OCI-LY1 (cell line): ENCODE measurements around the gene AP5S1.

ENCODE experiments used
- H2AFZ ChIP-seq: fragments of 200-600 bp; sonication (generic), shearing (Covaris generic); 2 replicates; pipeline ENCODE4 v1.6.0; 2014; ENCODE audit warnings: antibody characterized with exemption, mild to moderate bottlenecking, low read length
- H3F3A ChIP-seq: fragments of 200-600 bp; sonication (generic), shearing (Covaris generic); 2 replicates; pipeline ENCODE4 v1.6.0; 2014; ENCODE audit warnings: mild to moderate bottlenecking, antibody characterized with exemption, low read length, moderate library complexity; ENCODE audit not compliant: insufficient read depth
- H3K27ac ChIP-seq: fragments of 200-600 bp; sonication (generic); 2 replicates; pipeline ENCODE4 v1.5.1; 2014; ENCODE audit warnings: low read length, mixed run types, mild to moderate bottlenecking, low read depth; ENCODE audit not compliant: poor library complexity, severe bottlenecking
- H3K27me3 ChIP-seq: fragments of 200-600 bp; sonication (generic); 2 replicates; pipeline ENCODE4 v1.6.0; 2014; ENCODE audit warnings: antibody characterized with exemption, mild to moderate bottlenecking, low read length, moderate library complexity; ENCODE audit not compliant: insufficient read depth
- H3K36me3 ChIP-seq: fragments of 200-600 bp; sonication (generic); 2 replicates; pipeline ENCODE4 v1.6.1; 2014; ENCODE audit warnings: mild to moderate bottlenecking, antibody characterized with exemption, low read length, moderate library complexity, mixed read lengths; ENCODE audit not compliant: insufficient read depth
- H3K4me1 ChIP-seq: fragments of 200-600 bp; sonication (generic); 2 replicates; pipeline ENCODE4 v1.5.1; 2014; ENCODE audit warnings: mild to moderate bottlenecking, low read length, moderate library complexity; ENCODE audit not compliant: insufficient read depth, severe bottlenecking
- H3K4me2 ChIP-seq: fragments of 200-600 bp; sonication (generic), shearing (Covaris generic); 2 replicates; pipeline ENCODE4 v1.6.1; 2014; ENCODE audit warnings: low read length
- H3K4me3 ChIP-seq: fragments of 200-600 bp; sonication (generic); 2 replicates; pipeline ENCODE4 v1.5.1; 2014; ENCODE audit warnings: low read length, low read depth, mild to moderate bottlenecking, mixed read lengths; ENCODE audit not compliant: poor library complexity, severe bottlenecking
- H3K79me2 ChIP-seq: fragments of 200-600 bp; shearing (Covaris generic); 2 replicates; pipeline ENCODE4 v1.6.1; 2016; ENCODE audit warnings: mixed run types, low read length, mixed read lengths; ENCODE audit not compliant: insufficient read depth
- H3K9ac ChIP-seq: fragments of 200-600 bp; sonication (generic), shearing (Covaris generic); 2 replicates; pipeline ENCODE4 v1.6.1; 2014; ENCODE audit warnings: mild to moderate bottlenecking, low read length, mixed read lengths
- H3K9me2 ChIP-seq: fragments of 200-600 bp; sonication (generic), shearing (Covaris generic); 2 replicates; pipeline ENCODE4 v1.6.1; 2014; ENCODE audit warnings: low read depth, mild to moderate bottlenecking, low read length, mixed read lengths
- H3K9me3 ChIP-seq: fragments of 200-600 bp; shearing (Covaris generic); 2 replicates; pipeline ENCODE4 v1.6.1; 2014; ENCODE audit warnings: low read length, mixed read lengths
- H4K20me1 ChIP-seq: fragments of 200-600 bp; sonication (generic), shearing (Covaris generic); 2 replicates; pipeline ENCODE4 v1.6.0; 2016; ENCODE audit warnings: mild to moderate bottlenecking, low read length; ENCODE audit not compliant: insufficient read depth
- EZH2 ChIP-seq: fragments of 200-600 bp; sonication (generic), shearing (Covaris generic); IDR thresholded peaks from 2 replicates; pipeline ENCODE4 v1.8.0; 2017; ENCODE audit warnings: borderline replicate concordance, mixed run types, mild to moderate bottlenecking, antibody characterized with exemption, low read length, moderate library complexity, mixed read lengths
- TF ChIP-seq, protein P1 (sequence below): fragments of 200-600 bp; sonication (generic), shearing (Covaris generic); IDR thresholded peaks from 2 replicates; pipeline ENCODE4 v1.5.1; 2017; ENCODE audit warnings: mild to moderate bottlenecking, antibody characterized with exemption, low read length, moderate library complexity, mixed read lengths

The AP5S1 gene

GRCh38 chr20:3819411-3820047 lies 818 bp upstream of the AP5S1 start:
- Histone ChIP-seq H3K9me3 (no peaks in the 10 kb centered on the region), H4K20me1 (no peaks in the 10 kb centered on the region), H3K4me3 (peak overlapping the region; percentile 62), H3K9me2 (no peaks in the 10 kb centered on the region), H3K79me2 (no peaks in the 10 kb centered on the region), H3K27ac (peak overlapping the region; percentile 76), H2AFZ (peak overlapping the region; percentile 96; the same call in 1 of the 2 replicates), H3F3A (no peaks in the 10 kb centered on the region), H3K36me3 (peaks cover 16% of the 10 kb centered on the region; the same call in 1 of the 2 replicates), H3K4me2 (peak overlapping the region; percentile 59), H3K4me1 (peaks cover 27% of the 10 kb centered on the region), H3K27me3 (no peaks in the 10 kb centered on the region), H3K9ac (peak overlapping the region; percentile 72)
- TF ChIP-seq, protein P1, sequence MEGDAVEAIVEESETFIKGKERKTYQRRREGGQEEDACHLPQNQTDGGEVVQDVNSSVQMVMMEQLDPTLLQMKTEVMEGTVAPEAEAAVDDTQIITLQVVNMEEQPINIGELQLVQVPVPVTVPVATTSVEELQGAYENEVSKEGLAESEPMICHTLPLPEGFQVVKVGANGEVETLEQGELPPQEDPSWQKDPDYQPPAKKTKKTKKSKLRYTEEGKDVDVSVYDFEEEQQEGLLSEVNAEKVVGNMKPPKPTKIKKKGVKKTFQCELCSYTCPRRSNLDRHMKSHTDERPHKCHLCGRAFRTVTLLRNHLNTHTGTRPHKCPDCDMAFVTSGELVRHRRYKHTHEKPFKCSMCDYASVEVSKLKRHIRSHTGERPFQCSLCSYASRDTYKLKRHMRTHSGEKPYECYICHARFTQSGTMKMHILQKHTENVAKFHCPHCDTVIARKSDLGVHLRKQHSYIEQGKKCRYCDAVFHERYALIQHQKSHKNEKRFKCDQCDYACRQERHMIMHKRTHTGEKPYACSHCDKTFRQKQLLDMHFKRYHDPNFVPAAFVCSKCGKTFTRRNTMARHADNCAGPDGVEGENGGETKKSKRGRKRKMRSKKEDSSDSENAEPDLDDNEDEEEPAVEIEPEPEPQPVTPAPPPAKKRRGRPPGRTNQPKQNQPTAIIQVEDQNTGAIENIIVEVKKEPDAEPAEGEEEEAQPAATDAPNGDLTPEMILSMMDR, result no peak
- no peak for TF ChIP-seq EZH2

- peaks cover 22% of the 10 kb centered on the region; the same call in 1 of the 2 replicates for H3K36me3 ChIP-seq
- H3K4me2 ChIP-seq, result peak overlapping the region; percentile 59
- no peaks in the 10 kb centered on the region for H3K9me3 ChIP-seq
- H3K27me3 ChIP-seq, result no peaks in the 10 kb centered on the region
- no peaks in the 10 kb centered on the region for H4K20me1 ChIP-seq
- H3K4me1 ChIP-seq, result peaks cover 27% of the 10 kb centered on the region
- H3K9me2 ChIP-seq, result no peaks in the 10 kb centered on the region
- peak overlapping the region; percentile 76 for H3K27ac ChIP-seq
- H3K79me2 ChIP-seq, result no peaks in the 10 kb centered on the region
- TF ChIP-seq EZH2, result no peak
- TF ChIP-seq, protein P1, result no peak
- H2AFZ ChIP-seq, result no peak overlapping the region
- peak overlapping the region; percentile 62 for H3K4me3 ChIP-seq
- H3K9ac ChIP-seq, result peak overlapping the region; percentile 72
- no peaks in the 10 kb centered on the region for H3F3A ChIP-seq
Observed at GRCh38 chr20:3820901-3821727, 767 bp downstream of the AP5S1 start.

DNA sequence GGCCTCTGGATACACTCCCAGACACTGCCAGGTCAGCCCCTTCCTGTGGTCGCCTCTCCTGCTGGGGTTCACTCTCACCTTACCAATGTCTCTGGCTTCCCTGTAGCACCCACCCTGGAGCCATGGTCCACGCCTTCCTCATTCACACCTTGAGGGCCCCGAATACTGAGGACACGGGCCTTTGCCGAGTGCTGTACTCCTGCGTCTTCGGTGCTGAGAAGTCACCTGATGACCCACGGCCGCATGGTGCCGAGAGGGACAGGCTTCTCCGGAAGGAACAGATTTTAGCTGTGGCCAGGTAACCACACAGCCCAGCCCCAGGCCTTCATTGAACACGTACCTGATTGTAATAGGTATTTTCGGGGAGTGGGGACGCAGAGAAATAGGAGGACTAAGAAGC lies 1.6 kb downstream of the AP5S1 start:
- no peak overlapping the region for H3K27ac ChIP-seq
- H3K4me2 ChIP-seq, result no peak overlapping the region
- no peaks in the 10 kb centered on the region for H3F3A ChIP-seq

More for the DNA sequence above, 1.6 kb downstream of the AP5S1 start:
- Histone ChIP-seq H3K79me2 (no peaks in the 10 kb centered on the region), H3K9me3 (no peaks in the 10 kb centered on the region), H3K9ac (no peak overlapping the region), H3K4me1 (peaks cover 27% of the 10 kb centered on the region), H2AFZ (no peak overlapping the region), H3K27me3 (no peaks in the 10 kb centered on the region), H3K36me3 (peaks cover 26% of the 10 kb centered on the region; the same call in 1 of the 2 replicates), H4K20me1 (no peaks in the 10 kb centered on the region), H3K4me3 (no peak overlapping the region), H3K9me2 (no peaks in the 10 kb centered on the region)
- TF ChIP-seq, protein P1, result no peak
- TF ChIP-seq EZH2, result no peak
